HepG2 (cell line): Measurements from ENCODE around the gene GAD1. TPM values are rescaled to one million over a fixed set of nuclear protein-coding genes. Genes with fewer than 3 reads are reported as not detected.

Experiments used
- GLI4 ChIP-seq: sonication (generic); formaldehyde crosslinking; IDR thresholded peaks from 2 replicates; pipeline ENCODE4 v1.5.1; 2020; ENCODE audit warnings: missing genetic modification reagents, mild to moderate bottlenecking, moderate library complexity, borderline replicate concordance
- NCOA5 ChIP-seq: sonication (generic); formaldehyde crosslinking; IDR thresholded peaks from 2 replicates; pipeline ENCODE4 v1.4.0; 2020; ENCODE audit warnings: missing genetic modification reagents
- PAF1 ChIP-seq: IDR thresholded peaks from 2 replicates; pipeline ENCODE4 v1.6.1; 2016; ENCODE audit warnings: missing genetic modification reagents, missing compliant biosample characterization
- PHF5A ChIP-seq: IDR thresholded peaks from one replicate; pipeline ENCODE4 v1.6.1; 2018; ENCODE audit warnings: low read depth, missing genetic modification reagents; ENCODE audit not compliant: unreplicated experiment
- PHF8 ChIP-seq: sonication (generic); formaldehyde crosslinking; IDR thresholded peaks from 2 replicates; pipeline ENCODE4 v1.5.0; 2020; ENCODE audit warnings: missing genetic modification reagents
- RORA ChIP-seq: sonication (generic); formaldehyde crosslinking; IDR thresholded peaks from 2 replicates; pipeline ENCODE4 v1.5.0; 2020; ENCODE audit warnings: mild to moderate bottlenecking, missing genetic modification reagents, moderate library complexity
- SATB2 ChIP-seq: sonication (generic); formaldehyde crosslinking; IDR thresholded peaks from 2 replicates; pipeline ENCODE4 v1.5.0; 2020; ENCODE audit warnings: missing genetic modification reagents
- ZNF607 ChIP-seq: sonication (generic); formaldehyde crosslinking; IDR thresholded peaks from 2 replicates; pipeline ENCODE4 v1.5.1; 2020; ENCODE audit warnings: missing genetic modification reagents, mild to moderate bottlenecking, borderline replicate concordance
- ZNF615 ChIP-seq: sonication (generic); formaldehyde crosslinking; IDR thresholded peaks from 2 replicates; pipeline ENCODE4 v1.5.0; 2020; ENCODE audit warnings: mild to moderate bottlenecking, missing genetic modification reagents, borderline replicate concordance
- ZNF883 ChIP-seq: sonication (generic); formaldehyde crosslinking; IDR thresholded peaks from 2 replicates; pipeline ENCODE4 v1.5.1; 2020; ENCODE audit warnings: mild to moderate bottlenecking, missing genetic modification reagents; ENCODE audit errors: not compliant biosample characterization
- ZNF891 ChIP-seq: sonication (generic); formaldehyde crosslinking; IDR thresholded peaks from 2 replicates; pipeline ENCODE4 v1.5.0; 2020; ENCODE audit warnings: mild to moderate bottlenecking, missing genetic modification reagents
- polyA plus RNA-seq, 8 experiments: library from polyadenylated mRNA; depleted of rRNA in 3 of 8; stranded (reverse) in 7 of 8; unstranded in 1 of 8; fragments of >200 nt; fragmentation: Illumina TruSeq in 4 of 8; extraction: Trizol in 4 of 8; gene quantifications; 2 replicates each; pipeline versions ENCODE4 v1.2.1 to v1.2.3, GENCODE V29; 2011 to 2016; ENCODE audit warnings: low read depth in 4 of 8, missing spikeins in 1 of 8, mixed read lengths in 1 of 8; ENCODE audit not compliant: insufficient read depth in 1 of 8
- total RNA-seq, 5 experiments: library from RNA; depleted of rRNA; stranded (reverse); fragments of >200 nt; fragmentation: Illumina TruSeq; extraction: Trizol; gene quantifications; 2 replicates each; pipeline ENCODE4 v1.2.3, GENCODE V29; 2016; ENCODE audit warnings: low read depth in 1 of 5
- TF ChIP-seq, protein P1 (sequence below): sonication (generic); formaldehyde crosslinking; IDR thresholded peaks from 2 replicates; pipeline ENCODE4 v1.4.0; 2020; ENCODE audit warnings: mild to moderate bottlenecking, missing genetic modification reagents
- TF ChIP-seq, protein P2 (sequence below): sonication (generic); formaldehyde crosslinking; IDR thresholded peaks from 2 replicates; pipeline ENCODE4 v1.5.0; 2020; ENCODE audit warnings: missing genetic modification reagents
- TF ChIP-seq, protein P3 (sequence below): IDR thresholded peaks from 2 replicates; pipeline ENCODE4 v1.4.0; 2020; ENCODE audit warnings: mild to moderate bottlenecking, missing genetic modification reagents
- TF ChIP-seq, protein P4 (sequence below): sonication (generic); formaldehyde crosslinking; IDR thresholded peaks from 2 replicates; pipeline ENCODE4 v1.5.0; 2020; ENCODE audit warnings: mild to moderate bottlenecking, missing genetic modification reagents
- TF ChIP-seq, protein P5 (sequence below): sonication (generic); formaldehyde crosslinking; IDR thresholded peaks from 2 replicates; pipeline ENCODE4 v1.4.0; 2020; ENCODE audit warnings: low read depth, missing genetic modification reagents

GAD1 gene
- total and polyA plus RNA-seq, 2 of the 13 experiments (the other 11 are each of a cell fraction or from before 2014, with no cell fraction given) = 0.09 to 0.13 TPM

DNA sequence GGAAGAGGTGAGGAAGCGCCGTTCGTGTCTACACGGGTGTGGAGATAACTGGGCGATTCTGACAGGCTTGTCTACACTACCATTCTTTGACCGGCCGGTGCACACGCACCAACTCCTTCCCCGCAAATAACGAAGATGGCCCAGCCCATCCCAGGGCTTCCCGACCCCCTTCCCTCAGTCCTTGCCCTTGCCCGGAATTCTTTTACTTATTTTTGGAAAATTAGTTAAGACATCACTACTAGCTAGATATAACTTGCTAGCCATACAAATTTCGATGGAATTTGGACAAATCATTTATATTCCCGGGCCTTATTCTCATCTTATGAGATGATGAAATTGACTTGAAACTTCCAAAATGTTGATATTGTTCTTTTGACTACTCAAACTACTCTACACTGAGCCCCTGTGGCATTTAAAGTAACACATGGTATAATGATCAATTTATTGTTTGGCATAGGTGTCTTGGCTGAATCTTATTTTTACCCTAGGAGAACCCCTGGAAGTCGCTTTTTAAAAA is 45.2 kb upstream of the GAD1 start (continued):
- TF ChIP-seq ZNF883 (no peak), SATB2 (CRISPR knock-in tag) (no peak), ZNF891 (CRISPR knock-in tag) (no peak), PHF8 (CRISPR knock-in tag) (no peak), ZNF607 (CRISPR knock-in tag) (no peak), GLI4 (no peak), ZNF615 (no peak), PAF1 (CRISPR knock-in tag) (no peak), PHF5A (no peak), NCOA5 (CRISPR knock-in tag) (no peak), RORA (CRISPR knock-in tag) (no peak)
- TF ChIP-seq, protein P1, sequence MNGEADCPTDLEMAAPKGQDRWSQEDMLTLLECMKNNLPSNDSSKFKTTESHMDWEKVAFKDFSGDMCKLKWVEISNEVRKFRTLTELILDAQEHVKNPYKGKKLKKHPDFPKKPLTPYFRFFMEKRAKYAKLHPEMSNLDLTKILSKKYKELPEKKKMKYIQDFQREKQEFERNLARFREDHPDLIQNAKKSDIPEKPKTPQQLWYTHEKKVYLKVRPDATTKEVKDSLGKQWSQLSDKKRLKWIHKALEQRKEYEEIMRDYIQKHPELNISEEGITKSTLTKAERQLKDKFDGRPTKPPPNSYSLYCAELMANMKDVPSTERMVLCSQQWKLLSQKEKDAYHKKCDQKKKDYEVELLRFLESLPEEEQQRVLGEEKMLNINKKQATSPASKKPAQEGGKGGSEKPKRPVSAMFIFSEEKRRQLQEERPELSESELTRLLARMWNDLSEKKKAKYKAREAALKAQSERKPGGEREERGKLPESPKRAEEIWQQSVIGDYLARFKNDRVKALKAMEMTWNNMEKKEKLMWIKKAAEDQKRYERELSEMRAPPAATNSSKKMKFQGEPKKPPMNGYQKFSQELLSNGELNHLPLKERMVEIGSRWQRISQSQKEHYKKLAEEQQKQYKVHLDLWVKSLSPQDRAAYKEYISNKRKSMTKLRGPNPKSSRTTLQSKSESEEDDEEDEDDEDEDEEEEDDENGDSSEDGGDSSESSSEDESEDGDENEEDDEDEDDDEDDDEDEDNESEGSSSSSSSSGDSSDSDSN = peak; percentile 40; the same call in 1 of the 2 replicates
- TF ChIP-seq, protein P2, sequence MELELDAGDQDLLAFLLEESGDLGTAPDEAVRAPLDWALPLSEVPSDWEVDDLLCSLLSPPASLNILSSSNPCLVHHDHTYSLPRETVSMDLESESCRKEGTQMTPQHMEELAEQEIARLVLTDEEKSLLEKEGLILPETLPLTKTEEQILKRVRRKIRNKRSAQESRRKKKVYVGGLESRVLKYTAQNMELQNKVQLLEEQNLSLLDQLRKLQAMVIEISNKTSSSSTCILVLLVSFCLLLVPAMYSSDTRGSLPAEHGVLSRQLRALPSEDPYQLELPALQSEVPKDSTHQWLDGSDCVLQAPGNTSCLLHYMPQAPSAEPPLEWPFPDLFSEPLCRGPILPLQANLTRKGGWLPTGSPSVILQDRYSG (CRISPR knock-in tag) = no peak
- TF ChIP-seq, protein P3, sequence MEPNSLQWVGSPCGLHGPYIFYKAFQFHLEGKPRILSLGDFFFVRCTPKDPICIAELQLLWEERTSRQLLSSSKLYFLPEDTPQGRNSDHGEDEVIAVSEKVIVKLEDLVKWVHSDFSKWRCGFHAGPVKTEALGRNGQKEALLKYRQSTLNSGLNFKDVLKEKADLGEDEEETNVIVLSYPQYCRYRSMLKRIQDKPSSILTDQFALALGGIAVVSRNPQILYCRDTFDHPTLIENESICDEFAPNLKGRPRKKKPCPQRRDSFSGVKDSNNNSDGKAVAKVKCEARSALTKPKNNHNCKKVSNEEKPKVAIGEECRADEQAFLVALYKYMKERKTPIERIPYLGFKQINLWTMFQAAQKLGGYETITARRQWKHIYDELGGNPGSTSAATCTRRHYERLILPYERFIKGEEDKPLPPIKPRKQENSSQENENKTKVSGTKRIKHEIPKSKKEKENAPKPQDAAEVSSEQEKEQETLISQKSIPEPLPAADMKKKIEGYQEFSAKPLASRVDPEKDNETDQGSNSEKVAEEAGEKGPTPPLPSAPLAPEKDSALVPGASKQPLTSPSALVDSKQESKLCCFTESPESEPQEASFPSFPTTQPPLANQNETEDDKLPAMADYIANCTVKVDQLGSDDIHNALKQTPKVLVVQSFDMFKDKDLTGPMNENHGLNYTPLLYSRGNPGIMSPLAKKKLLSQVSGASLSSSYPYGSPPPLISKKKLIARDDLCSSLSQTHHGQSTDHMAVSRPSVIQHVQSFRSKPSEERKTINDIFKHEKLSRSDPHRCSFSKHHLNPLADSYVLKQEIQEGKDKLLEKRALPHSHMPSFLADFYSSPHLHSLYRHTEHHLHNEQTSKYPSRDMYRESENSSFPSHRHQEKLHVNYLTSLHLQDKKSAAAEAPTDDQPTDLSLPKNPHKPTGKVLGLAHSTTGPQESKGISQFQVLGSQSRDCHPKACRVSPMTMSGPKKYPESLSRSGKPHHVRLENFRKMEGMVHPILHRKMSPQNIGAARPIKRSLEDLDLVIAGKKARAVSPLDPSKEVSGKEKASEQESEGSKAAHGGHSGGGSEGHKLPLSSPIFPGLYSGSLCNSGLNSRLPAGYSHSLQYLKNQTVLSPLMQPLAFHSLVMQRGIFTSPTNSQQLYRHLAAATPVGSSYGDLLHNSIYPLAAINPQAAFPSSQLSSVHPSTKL (CRISPR knock-in tag) = no peak
- TF ChIP-seq, protein P4, sequence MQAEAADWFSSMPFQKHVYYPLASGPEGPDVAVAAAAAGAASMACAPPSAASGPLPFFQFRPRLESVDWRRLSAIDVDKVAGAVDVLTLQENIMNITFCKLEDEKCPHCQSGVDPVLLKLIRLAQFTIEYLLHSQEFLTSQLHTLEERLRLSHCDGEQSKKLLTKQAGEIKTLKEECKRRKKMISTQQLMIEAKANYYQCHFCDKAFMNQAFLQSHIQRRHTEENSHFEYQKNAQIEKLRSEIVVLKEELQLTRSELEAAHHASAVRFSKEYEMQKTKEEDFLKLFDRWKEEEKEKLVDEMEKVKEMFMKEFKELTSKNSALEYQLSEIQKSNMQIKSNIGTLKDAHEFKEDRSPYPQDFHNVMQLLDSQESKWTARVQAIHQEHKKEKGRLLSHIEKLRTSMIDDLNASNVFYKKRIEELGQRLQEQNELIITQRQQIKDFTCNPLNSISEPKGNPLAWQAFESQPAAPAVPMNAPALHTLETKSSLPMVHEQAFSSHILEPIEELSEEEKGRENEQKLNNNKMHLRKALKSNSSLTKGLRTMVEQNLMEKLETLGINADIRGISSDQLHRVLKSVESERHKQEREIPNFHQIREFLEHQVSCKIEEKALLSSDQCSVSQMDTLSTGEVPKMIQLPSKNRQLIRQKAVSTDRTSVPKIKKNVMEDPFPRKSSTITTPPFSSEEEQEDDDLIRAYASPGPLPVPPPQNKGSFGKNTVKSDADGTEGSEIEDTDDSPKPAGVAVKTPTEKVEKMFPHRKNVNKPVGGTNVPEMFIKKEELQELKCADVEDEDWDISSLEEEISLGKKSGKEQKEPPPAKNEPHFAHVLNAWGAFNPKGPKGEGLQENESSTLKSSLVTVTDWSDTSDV (CRISPR knock-in tag) = no peak
- TF ChIP-seq, protein P5, sequence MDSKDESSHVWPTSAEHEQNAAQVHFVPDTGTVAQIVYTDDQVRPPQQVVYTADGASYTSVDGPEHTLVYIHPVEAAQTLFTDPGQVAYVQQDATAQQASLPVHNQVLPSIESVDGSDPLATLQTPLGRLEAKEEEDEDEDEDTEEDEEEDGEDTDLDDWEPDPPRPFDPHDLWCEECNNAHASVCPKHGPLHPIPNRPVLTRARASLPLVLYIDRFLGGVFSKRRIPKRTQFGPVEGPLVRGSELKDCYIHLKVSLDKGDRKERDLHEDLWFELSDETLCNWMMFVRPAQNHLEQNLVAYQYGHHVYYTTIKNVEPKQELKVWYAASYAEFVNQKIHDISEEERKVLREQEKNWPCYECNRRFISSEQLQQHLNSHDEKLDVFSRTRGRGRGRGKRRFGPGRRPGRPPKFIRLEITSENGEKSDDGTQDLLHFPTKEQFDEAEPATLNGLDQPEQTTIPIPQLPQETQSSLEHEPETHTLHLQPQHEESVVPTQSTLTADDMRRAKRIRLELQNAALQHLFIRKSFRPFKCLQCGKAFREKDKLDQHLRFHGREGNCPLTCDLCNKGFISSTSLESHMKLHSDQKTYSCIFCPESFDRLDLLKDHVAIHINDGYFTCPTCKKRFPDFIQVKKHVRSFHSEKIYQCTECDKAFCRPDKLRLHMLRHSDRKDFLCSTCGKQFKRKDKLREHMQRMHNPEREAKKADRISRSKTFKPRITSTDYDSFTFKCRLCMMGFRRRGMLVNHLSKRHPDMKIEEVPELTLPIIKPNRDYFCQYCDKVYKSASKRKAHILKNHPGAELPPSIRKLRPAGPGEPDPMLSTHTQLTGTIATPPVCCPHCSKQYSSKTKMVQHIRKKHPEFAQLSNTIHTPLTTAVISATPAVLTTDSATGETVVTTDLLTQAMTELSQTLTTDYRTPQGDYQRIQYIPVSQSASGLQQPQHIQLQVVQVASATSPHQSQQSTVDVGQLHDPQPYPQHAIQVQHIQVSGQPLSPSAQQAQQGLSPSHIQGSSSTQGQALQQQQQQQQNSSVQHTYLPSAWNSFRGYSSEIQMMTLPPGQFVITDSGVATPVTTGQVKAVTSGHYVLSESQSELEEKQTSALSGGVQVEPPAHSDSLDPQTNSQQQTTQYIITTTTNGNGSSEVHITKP (CRISPR knock-in tag) = no peak
